ENCODE measurements around the gene NEB. TPM values are rescaled to one million over a fixed set of nuclear protein-coding genes. Genes with fewer than 3 reads are reported as not detected.

The NEB gene
- total and polyA plus RNA-seq, 2 of the 13 experiments (the other 11 are each of a cell fraction or from before 2014, with no cell fraction given), result 0.21 to 0.24 TPM

GRCh38 chr2:151665959-151666358, 68.3 kb downstream of the NEB start (continued):
- no peak for TF ChIP-seq ZNF343 (CRISPR knock-in tag; IDR thresholded peaks at IDR 0.05)

GRCh38 chr2:151664520-151664919, 69.8 kb downstream of the NEB start:
- in situ Hi-C loops (cut with HindIII; ENCODE audit: extremely low pct_ligation_motif_present, low pct_unique_long_range_greater_than_20kb) (no loop called here), intact Hi-C loops (cut with micrococcal nuclease; ENCODE audit: unreplicated experiment) (no loop called here)
- Histone ChIP-seq H2AFZ (ENCODE audit: low read length) (no peak overlapping the region), H3K4me1 (ENCODE audit: insufficient read depth, low read length) (no peaks in the 10 kb centered on the region), H3K9me3 (ENCODE audit: low read length) (no peaks in the 10 kb centered on the region), H3K36me3 (replicated peaks in 1 of 2; ENCODE audit: control insufficient read depth in 1 of 2, insufficient read depth in 2 of 2, low read length in 2 of 2) (no peaks in the 10 kb centered on the region), H3K4me3 (replicated peaks in 1 of 3; ENCODE audit: insufficient read depth in 1 of 3, low read depth in 2 of 3, low read length in 3 of 3) (no peak overlapping the region), H3K79me2 (ENCODE audit: insufficient read depth, low read length) (no peaks in the 10 kb centered on the region), H3K27ac (ENCODE audit: extremely low read length, insufficient read depth, low read length) (no peak overlapping the region), H4K20me1 (ENCODE audit: insufficient read depth, low read length) (no peaks in the 10 kb centered on the region), H3K4me2 (ENCODE audit: low read depth, low read length) (no peak overlapping the region), H3K9ac (ENCODE audit: insufficient read depth, low read depth, low read length) (no peak overlapping the region), H3K27me3 (ENCODE audit: control insufficient read depth in 1 of 2, insufficient read depth in 2 of 2, low read length in 2 of 2) (no peaks in the 10 kb centered on the region)
- CTCF ChIA-PET (ENCODE audit: low intra/inter-chr PET ratio, low total read pairs), result no interaction called here
- POLR2A ChIA-PET, result no interaction called here
- 0% methylated on average over 1 of the region's 1 CpG for whole genome bisulfite sequencing (ENCODE audit: low lambda C conversion rate)
- BruUV-seq (replicated peaks), result no TSS peak
- no peak for ATAC-seq
- no peak for DNase-seq (ENCODE audit: low spot score)
- FAIRE-seq, result no peak
- TF ChIP-seq ZNF205 (CRISPR knock-in tag; IDR thresholded peaks at IDR 0.05) (no peak), ZNF468 (CRISPR knock-in tag; IDR thresholded peaks at IDR 0.05) (no peak), JUNB (CRISPR knock-in tag; IDR thresholded peaks at IDR 0.05; ENCODE audit: borderline replicate concordance) (no peak), PRDM15 (CRISPR knock-in tag; IDR thresholded peaks at IDR 0.05) (no peak), ZNF576 (CRISPR knock-in tag; IDR thresholded peaks at IDR 0.05) (no peak), MXD3 (CRISPR knock-in tag; IDR thresholded peaks at IDR 0.05) (no peak), SRY (CRISPR knock-in tag; IDR thresholded peaks at IDR 0.05) (no peak), HDAC6 (IDR thresholded peaks at IDR 0.05; ENCODE audit: low read depth, low read length) (no peak), THAP9 (CRISPR knock-in tag; IDR thresholded peaks at IDR 0.05; ENCODE audit: borderline replicate concordance) (no peak), ZBTB34 (CRISPR knock-in tag; IDR thresholded peaks at IDR 0.05) (no peak), ZBTB25 (CRISPR knock-in tag; IDR thresholded peaks at IDR 0.05) (no peak), ZNF44 (CRISPR knock-in tag; IDR thresholded peaks at IDR 0.05) (no peak), ZMYM3 (CRISPR knock-in tag; IDR thresholded peaks at IDR 0.05) (no peak)
